GM19240 (cell line): ENCODE results near the gene GRM8.

ENCODE experiments used
- DNase-seq: peaks from one replicate; pipeline ENCODE4 v3.0.0; 2011; ENCODE audit warnings: low spot score; ENCODE audit not compliant: insufficient read length

GRM8 gene

GRCh38 chr7:126820925-126821324 lies 431.8 kb downstream of the GRM8 start:
- no peak for DNase-seq

GRCh38 chr7:126819197-126819484 lies 433.6 kb downstream of the GRM8 start:
- no peak for DNase-seq

- no peak for DNase-seq
These were observed 434.1 kb downstream of the GRM8 start for GRCh38 chr7:126818393-126819196.

DNA sequence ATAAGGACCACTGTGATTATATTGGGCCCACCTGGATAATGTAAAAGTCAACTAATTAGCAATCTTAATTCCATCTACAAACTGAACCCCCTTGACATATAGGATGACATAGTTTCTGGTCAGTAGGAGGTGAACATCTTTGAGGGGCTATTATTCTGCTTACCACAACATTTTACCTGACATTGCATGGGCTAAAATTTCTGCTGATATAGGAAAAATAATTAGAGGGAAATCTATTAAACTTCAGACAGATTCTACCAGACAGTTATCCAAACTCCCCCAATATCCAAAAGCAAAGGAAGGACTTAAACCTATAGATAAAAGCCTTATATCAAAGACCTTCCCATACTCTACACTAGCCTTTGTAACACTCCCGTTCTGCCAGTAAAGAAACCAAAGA lies 443.6 kb downstream of the GRM8 start:
- DNase-seq: no peak

GRCh38 chr7:126806614-126807013 lies 446.1 kb downstream of the GRM8 start:
- no peak for DNase-seq

DNA sequence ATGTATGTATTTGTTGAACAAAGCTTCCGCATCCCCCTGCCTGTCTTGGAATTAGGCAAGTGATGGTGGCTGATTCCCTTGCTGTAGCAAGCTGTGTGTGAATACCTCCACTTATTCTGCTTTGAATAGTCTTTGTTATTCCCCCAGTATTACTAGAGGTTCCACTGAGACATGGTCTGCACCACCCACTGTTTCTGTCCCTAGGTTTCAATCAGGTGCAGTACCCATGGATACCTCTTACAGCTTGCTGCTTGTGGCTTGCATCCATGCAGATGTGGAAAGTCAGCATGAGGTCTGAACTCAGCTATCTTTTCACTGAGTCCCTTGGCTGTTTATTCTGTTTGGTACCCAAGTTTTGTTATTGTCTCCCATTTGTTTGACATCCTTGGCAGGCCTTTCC lies 447.4 kb downstream of the GRM8 start:
- no peak for DNase-seq

DNA sequence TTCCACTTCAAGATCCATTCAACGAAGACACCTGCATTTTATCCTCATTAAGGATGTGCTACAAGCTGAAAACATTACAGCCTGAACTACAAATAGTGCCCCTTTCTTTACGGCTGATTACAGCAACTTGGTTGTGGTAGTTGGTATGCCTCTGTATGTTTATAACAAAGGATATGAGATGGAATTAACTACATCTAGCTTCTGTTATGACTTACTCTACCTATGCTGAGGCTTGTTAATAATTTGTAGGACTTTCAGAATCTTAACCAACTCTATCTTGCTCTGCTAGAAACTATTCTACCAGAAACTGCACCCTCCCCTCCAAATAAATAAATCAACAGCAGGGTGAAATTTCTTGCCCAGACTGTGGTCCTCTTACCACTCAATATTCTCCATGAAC lies 448.1 kb downstream of the GRM8 start:
- no peak for DNase-seq

- no peak for DNase-seq
These were observed 448.8 kb downstream of the GRM8 start for GRCh38 chr7:126803990-126804389.

- DNase-seq: peak; percentile 50
These were observed 449.6 kb downstream of the GRM8 start for GRCh38 chr7:126803060-126803665.

DNA sequence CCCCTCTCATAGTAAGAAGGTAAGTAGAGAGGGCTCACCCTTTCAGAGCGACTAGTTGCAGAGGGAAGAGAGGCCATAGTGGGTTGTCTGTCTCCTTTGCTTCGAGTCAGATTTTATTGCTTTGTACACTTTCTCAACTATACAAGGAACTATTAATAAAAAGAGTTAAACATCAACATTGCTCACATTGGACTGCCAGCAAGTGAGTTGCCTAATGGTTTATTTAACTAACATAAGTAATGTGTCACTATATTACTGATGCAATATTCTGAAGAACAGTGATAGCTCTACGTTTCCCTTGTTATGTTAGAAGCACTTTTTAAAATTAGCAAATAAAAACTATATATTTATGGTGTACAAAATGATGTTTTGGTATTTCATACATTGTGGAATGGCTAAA lies 451.0 kb downstream of the GRM8 start:
- DNase-seq: no peak

GRCh38 chr7:126799541-126799940 lies 453.2 kb downstream of the GRM8 start:
- no peak for DNase-seq

GRCh38 chr7:126792521-126792920 lies 460.2 kb downstream of the GRM8 start:
- no peak for DNase-seq

- no peak for DNase-seq
These were observed 461.4 kb downstream of the GRM8 start for GRCh38 chr7:126791306-126791705.

DNA sequence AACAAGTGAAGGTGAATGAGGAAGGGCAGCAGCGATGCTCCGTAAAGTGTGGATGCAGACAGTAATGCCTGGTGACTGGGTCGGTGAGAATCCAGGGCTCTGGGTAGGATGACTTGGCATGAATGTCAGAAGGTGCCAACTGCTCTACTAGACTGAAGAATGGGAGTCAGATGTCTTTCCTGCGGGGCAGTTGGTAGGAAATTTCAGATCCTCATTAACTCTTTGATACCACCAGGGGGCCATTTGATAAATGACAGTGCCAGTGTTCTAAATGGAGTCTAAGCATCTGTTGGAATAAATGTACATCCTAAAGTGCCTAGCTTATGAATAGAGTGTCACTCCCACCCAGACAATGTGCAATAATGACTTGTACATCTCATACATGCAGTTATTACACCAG lies 462.0 kb downstream of the GRM8 start:
- DNase-seq: no peak

GRCh38 chr7:126783613-126784012 lies 469.1 kb downstream of the GRM8 start:
- DNase-seq: no peak

DNA sequence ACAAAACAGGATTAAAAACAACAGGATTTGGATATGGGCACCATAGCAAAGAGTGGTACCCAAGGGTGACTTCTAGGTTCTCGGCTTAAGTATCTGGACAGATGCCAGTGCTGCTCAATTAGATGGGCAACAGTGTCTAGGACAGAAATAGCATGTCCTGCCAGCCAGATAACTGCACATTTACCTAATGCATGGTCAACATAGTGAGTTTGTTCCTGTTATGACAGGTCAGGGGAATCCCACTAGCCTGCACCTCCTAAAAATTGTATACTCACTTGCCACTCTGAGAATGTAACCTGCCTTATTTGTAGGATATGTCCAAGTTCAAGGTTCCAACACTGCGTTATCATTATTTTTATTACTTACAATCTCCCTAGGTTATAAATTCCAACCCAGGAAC lies 471.7 kb downstream of the GRM8 start:
- DNase-seq: no peak

DNA sequence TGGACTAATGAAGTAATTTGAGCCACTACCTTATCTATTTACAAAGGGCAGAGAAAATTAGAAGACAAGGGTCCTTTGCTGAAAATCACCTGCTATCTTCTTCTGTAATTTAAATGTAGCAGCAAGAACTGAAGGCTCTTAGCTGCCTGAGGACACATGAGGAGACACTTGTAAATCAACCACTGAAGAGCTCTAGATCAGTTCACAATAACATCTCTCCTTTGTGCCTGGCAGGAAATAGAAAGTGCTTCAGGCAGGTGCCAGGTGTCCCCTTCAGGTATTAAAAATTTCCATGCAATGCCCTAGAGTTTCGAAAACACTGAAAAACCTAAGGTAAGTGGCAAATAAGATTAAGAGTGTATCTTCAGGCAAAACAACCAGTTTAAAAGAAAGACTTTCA lies 474.6 kb downstream of the GRM8 start:
- no peak for DNase-seq

- no peak for DNase-seq
These were observed 476.2 kb downstream of the GRM8 start for GRCh38 chr7:126776498-126776897.

DNA sequence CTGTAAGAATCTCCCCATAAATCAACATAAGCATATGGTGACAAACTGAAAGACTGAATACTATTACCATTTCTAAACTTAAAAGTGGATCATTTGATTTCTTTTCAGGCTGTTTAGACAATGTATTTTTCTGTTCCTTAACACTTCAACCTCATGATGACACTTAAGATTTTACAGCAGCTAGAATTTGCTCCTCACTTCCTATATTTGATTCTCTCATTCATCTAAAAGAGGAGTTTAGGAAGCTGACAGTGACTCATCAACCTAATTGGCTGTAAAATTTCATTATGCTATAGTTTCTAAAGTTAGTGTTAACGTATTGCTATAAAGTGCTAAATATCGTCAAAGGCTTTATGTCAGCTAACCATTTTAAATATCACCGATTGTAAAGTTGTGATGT lies 478.7 kb downstream of the GRM8 start:
- no peak for DNase-seq

DNA sequence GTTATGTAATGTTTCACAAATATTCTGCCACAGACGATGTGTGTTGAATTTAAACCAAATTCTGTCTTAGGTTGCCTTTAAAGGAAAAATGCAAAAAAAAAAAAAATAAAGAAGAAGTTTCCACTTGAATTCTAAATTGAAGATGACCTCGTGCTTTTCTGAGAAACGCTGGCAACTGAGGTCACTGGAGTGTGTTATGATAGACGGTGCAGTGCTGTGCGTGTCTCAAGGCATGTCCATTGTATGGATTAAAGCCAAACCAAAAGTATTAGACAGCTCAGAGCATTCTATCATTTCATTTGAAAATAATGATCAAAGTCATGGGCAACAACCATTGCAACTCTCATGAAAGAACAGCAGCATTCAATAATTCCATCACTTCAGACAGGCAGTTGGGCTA lies 483.9 kb downstream of the GRM8 start:
- no peak for DNase-seq

DNA sequence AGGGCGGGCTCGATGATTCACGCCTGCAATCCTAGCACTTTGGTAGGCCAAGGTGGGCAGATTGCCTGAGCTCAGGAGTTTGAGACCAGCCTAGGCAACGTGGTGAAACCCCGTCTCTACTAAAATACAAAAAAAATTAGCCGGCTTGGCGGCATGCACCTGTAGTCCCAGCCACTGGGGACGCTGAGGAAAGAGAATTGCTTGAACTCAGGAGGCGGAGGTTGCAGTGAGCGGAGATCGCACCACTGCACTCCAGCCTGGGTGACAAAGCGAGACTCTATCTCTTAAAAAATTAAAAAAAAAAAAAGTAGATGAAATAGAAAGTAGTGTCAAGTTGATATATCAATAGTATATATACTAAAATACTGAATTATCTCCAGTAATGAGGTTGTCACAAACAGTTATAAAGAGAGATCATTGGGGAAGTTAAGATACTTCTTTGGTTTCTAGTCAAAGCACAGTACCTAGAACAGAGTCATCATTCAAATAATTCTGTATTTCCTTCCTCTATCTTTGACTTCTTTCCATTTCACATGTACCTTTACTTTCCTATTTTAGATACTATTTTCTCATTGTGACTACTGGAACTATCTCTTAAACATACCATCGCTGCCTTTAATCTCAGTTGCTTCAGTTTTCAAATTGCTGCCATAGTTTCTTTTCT lies 491.7 kb downstream of the GRM8 start:
- no peak for DNase-seq

GRCh38 chr7:126755381-126755780 lies 497.4 kb downstream of the GRM8 start:
- no peak for DNase-seq
